GM10266 (cell line): Measurements from ENCODE around the gene PHF21B.
"Not testable (repeated sequence)": the region's sequence is repeated elsewhere in the genome, so short reads cannot be mapped to it uniquely, and the experiment has no call there.

Experiments
- DNase-seq: peaks from one replicate; pipeline ENCODE4 v3.0.0; 2012; ENCODE audit errors: extremely low spot score
- CTCF ChIP-seq: IDR thresholded peaks from 2 replicates; pipeline ENCODE4 v1.5.1; 2012; ENCODE audit warnings: mild to moderate bottlenecking, low read depth; ENCODE audit not compliant: control insufficient read depth, insufficient read depth; ENCODE audit errors: missing control alignments

PHF21B gene

GRCh38 chr22:45009606-45010531 is at the start of gene PHF21B:
Gene PHF21B (minus strand): TSS chr22:45010005. CDS start chr22:45009549, 456 bp downstream.
- peak; percentile 76 for DNase-seq

GRCh38 chr22:45059296-45059695 is 49.5 kb upstream of the PHF21B start:
- no peak for TF ChIP-seq CTCF
- DNase-seq: no peak

More at GRCh38 chr22:45009606-45010531, at the start of gene PHF21B:
- no peak for TF ChIP-seq CTCF

GRCh38 chr22:45058622-45058912 is 48.8 kb upstream of the PHF21B start:
- DNase-seq: no peak
- no peak for TF ChIP-seq CTCF

GRCh38 chr22:45055936-45056335 is 46.1 kb upstream of the PHF21B start:
- TF ChIP-seq CTCF: no peak
- no peak for DNase-seq

- TF ChIP-seq CTCF: no peak
- DNase-seq: no peak
Measured at GRCh38 chr22:45053571-45053970, 43.8 kb upstream of the PHF21B start.

- no peak for TF ChIP-seq CTCF
- no peak for DNase-seq
Measured at GRCh38 chr22:45053094-45053493, 43.3 kb upstream of the PHF21B start.

GRCh38 chr22:45052665-45053064 is 42.9 kb upstream of the PHF21B start:
- not testable (repeated sequence) for DNase-seq
